GM12865 (cell line): ENCODE results near the gene FILIP1L.

ENCODE experiments used
- DNase-seq: peaks from one replicate; pipeline ENCODE4 v3.0.0; 2010; ENCODE audit warnings: low read depth
- H3K4me3 ChIP-seq: 2 replicates; pipeline ENCODE4 v1.5.1; 2011; ENCODE audit warnings: mild to moderate bottlenecking, low read depth, low read length, control low read depth
- CTCF ChIP-seq: IDR thresholded peaks from 2 replicates; pipeline ENCODE4 v1.5.1; 2011; ENCODE audit warnings: low read length, control low read depth, low read depth, inconsistent platforms; ENCODE audit not compliant: insufficient read depth; ENCODE audit errors: missing control alignments

The FILIP1L gene

DNA sequence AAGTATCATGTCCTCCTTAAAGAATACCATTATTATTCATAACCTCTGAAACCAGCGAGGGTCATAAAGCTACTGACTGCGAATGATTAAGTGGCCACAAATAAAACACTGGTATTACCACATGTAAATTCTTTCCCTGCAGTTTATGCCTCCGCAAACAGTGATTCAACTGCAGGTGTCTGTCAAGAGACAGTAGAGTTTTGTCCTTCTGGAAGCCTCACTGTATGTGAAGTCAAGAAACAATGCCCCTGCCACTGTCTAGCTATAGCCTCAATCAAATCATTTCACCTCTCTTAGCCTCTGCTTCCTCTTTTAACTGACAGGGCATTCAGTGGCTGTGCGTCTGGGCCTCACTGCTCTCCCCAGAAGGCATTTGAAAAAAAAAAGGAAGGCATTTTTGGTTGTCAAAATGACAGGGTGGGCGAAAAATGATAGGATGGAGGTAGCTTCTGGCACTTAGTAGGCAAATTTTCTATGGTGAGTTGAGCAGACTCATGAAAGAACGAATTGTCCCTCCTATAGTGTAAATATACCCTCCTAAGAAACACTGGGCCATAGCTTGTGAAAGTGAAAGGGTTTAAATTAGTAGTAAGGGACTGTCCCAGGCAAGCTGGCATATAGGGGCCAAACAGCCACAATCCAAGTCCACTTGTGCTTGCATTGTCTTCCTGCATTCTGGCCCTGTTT, 66.7 kb downstream of the FILIP1L start:
- peak overlapping the region; percentile 42 for H3K4me3 ChIP-seq
- peak; percentile 82 for DNase-seq
- TF ChIP-seq CTCF, result no peak

DNA sequence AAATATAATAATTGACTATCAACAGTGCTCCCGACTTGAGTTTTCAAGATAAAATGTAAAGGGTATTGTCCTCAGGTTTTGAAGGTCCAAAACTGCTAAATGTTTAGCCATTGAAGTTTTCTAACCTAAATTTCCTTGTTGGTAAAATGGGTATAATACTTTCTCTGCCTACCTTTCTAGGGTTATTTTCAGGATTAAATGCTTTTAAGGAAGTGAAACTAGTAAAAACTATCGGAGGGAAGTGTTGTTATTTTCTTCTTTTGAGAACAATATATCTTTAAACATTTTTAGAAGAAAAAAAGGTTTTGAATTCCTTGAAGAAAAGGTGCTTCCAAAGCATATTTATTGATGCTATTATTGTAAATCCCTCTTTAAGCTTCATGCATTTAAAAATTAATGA, 67.3 kb downstream of the FILIP1L start:
- no peak overlapping the region; the same call in 1 of the 2 replicates for H3K4me3 ChIP-seq
- DNase-seq, result no peak
- no peak for TF ChIP-seq CTCF

DNA sequence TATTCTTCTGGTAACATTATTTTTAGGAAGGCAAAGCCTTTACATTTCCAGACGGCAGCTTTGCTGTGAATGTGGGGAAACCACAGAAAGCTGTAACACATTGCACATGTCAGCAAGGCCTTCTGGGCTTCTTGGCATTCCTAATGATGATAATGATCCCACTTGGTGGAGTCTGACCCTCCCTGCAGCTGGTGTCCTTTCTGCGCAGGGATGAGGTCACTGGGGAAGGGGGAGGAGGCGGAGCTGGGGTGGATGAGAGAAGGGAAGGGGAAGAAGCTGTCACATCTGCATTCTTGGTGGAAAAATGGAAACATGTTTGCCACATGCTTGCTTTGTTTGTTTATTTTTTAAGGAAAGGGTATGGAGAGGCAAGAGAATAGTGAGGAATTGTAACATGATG, 68.6 kb downstream of the FILIP1L start:
- DNase-seq, result no peak
- no peak overlapping the region for H3K4me3 ChIP-seq
- no peak for TF ChIP-seq CTCF

DNA sequence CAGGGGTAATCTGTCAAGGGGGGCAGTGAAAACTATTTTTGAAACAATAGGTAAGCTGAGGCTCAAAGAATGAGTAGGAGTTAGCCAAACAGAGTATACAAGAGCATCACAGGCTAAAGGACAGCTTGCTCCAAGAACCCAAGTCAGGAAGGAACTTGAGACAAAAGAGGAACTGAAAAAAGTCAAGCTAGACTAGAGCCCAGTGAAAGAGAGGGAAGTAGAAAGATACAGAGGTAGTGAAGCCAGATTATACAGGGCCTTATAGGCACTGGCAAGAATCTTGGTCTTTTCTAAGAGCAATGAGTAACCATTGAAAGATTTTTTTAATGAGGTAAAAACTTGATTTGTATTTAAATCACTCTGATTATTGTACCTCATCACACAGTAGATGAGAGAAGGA, 69.9 kb downstream of the FILIP1L start:
- peak; percentile 79 for DNase-seq
- H3K4me3 ChIP-seq, result no peak overlapping the region
- TF ChIP-seq CTCF, result no peak

DNA sequence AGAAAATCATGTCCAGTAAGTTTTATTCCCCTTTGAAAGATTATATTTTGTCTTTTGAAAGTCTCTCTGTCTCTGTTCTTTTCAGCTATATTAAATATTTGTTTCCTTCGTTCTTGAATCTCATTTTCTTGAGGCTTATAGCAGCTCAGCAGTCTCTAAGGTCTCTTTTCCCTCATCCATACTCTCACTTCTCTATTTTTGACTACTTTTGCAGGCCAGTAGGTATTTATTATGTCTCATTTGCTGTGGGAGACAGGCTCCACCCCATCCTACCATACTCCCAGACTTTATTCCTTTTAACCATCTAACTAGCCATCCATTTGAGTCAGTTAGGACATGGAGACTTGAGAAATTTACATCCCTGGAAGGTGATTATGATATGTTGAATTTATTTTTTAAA, 71.0 kb downstream of the FILIP1L start:
- TF ChIP-seq CTCF, result no peak
- H3K4me3 ChIP-seq, result no peak overlapping the region
- no peak for DNase-seq

GRCh38 chr3:100042166-100042981, 71.9 kb downstream of the FILIP1L start:
- DNase-seq, result no peak
- H3K4me3 ChIP-seq, result no peak overlapping the region
- no peak for TF ChIP-seq CTCF
